Neural progenitor cell (in vitro differentiated cells): ENCODE results near the gene SHC3.
A peak's percentile ranks its signal among the peaks of the same experiment; 100 is the strongest.

Experiments
- CTCF ChIP-seq: fragments of 200-600 bp; sonication (generic); IDR thresholded peaks from 2 replicates; pipeline ENCODE4 v1.5.1; 2017; ENCODE audit warnings: antibody characterized with exemption, mild to moderate bottlenecking
- EZH2 ChIP-seq: fragments of 200-600 bp; sonication (generic); IDR thresholded peaks from 2 replicates; pipeline ENCODE4 v1.6.1; 2017; ENCODE audit warnings: antibody characterized with exemption, mild to moderate bottlenecking, moderate library complexity
- EZH2phosphoT487 ChIP-seq: fragments of 200-600 bp; sonication (generic); IDR thresholded peaks from 2 replicates; pipeline ENCODE4 v1.6.1; 2017; ENCODE audit warnings: antibody characterized with exemption

- TF ChIP-seq CTCF (no peak), EZH2 (peak; percentile 97), EZH2phosphoT487 (peak; percentile 92)
Measured at GRCh38 chr9:89177012-89177943, 1.3 kb downstream of the SHC3 start.
